ENCODE data around the gene C6orf120.

C6orf120 gene

GRCh38 chr6:169725125-169726048, 23.5 kb downstream of the C6orf120 start:
- peak; percentile 39 for DNase-seq (ENCODE audit: low spot score)
- ChIA-PET CTCF (no interaction called here), POLR2A (ENCODE audit: low non-redundant PET) (no interaction called here)
- H3K27ac ChIP-seq: peak overlapping the region; percentile 83
- no peak for TF ChIP-seq CTCF (conservative IDR thresholded peaks at IDR 0.05; ENCODE audit: low read depth)

DNA sequence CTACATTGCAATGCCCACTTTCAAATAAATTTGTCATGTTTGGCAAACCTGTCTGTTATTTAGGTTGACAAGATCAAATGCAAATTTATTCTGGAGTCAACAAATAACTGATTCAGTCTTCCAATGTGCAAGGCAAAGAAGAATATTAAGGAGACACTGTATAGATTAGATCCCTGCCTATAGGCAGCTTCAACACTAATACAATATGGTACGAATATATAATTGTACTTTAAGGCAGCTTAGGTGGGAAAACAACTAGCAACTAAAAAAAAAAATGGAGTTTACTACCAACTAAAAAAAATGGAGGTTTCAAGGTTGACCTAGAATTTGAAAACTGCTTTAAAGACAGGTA, 24.1 kb downstream of the C6orf120 start:
- CTCF ChIA-PET: interaction anchor here (0.6 to 0.7 kb wide), 2 partner anchors 21 to 59 kb away, joined by 3 read pairs; no protein-coding TSS in a partner anchor
- no peak overlapping the region for H3K27ac ChIP-seq
- POLR2A ChIA-PET (ENCODE audit: low non-redundant PET): no interaction called here

GRCh38 chr6:169726963-169727362, 25.0 kb downstream of the C6orf120 start:
- ChIA-PET POLR2A (ENCODE audit: low non-redundant PET) (no interaction called here), CTCF (interaction anchor here (0.6 kb wide), 1 partner anchor 53 kb away, joined by 4 read pairs; no protein-coding TSS in a partner anchor)
- TF ChIP-seq CTCF (conservative IDR thresholded peaks at IDR 0.05; ENCODE audit: low read depth): no peak
- H3K27ac ChIP-seq: no peak overlapping the region
- DNase-seq (ENCODE audit: low spot score): no peak

More for the DNA sequence above, 24.1 kb downstream of the C6orf120 start:
- no peak for DNase-seq (ENCODE audit: low spot score)
- TF ChIP-seq CTCF (conservative IDR thresholded peaks at IDR 0.05; ENCODE audit: low read depth): no peak

DNA sequence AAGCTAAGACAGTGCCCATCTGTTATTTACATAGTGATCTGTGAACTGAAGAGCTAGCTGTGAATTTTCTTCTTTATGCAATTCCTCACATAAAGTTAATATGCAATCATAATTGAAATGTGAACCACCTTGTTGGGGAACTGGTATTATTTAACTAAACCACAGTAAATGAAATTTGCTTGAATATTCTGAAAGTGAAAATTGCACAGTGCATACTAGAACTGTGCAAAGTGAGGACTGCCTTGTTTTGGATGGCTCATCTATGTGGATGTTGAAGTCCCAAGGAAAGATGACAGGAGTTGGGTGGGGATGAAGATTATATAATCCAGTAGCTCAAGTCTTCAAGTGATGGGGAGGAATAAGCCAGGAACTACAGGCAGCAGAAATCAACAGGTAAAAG, 28.0 kb downstream of the C6orf120 start:
- CTCF ChIA-PET: no interaction called here
- DNase-seq (ENCODE audit: low spot score): no peak
- no peak for TF ChIP-seq CTCF (conservative IDR thresholded peaks at IDR 0.05; ENCODE audit: low read depth)
- POLR2A ChIA-PET (ENCODE audit: low non-redundant PET): no interaction called here
- no peak overlapping the region for H3K27ac ChIP-seq

GRCh38 chr6:169738204-169738975, 36.5 kb downstream of the C6orf120 start:
- no peak for DNase-seq (ENCODE audit: low spot score)
- POLR2A ChIA-PET (ENCODE audit: low non-redundant PET): no interaction called here
- no peak for TF ChIP-seq CTCF (conservative IDR thresholded peaks at IDR 0.05; ENCODE audit: low read depth)
- CTCF ChIA-PET: interaction anchor here (0.6 kb wide), 1 partner anchor 772 kb away, joined by 3 read pairs; no protein-coding TSS in a partner anchor
- no peak overlapping the region for H3K27ac ChIP-seq

GRCh38 chr6:169738976-169739529, 37.1 kb downstream of the C6orf120 start:
- no peak overlapping the region for H3K27ac ChIP-seq
- TF ChIP-seq CTCF (conservative IDR thresholded peaks at IDR 0.05; ENCODE audit: low read depth): no peak
- CTCF ChIA-PET: interaction anchor here (0.6 kb wide), 1 partner anchor 772 kb away, joined by 3 read pairs; no protein-coding TSS in a partner anchor
- POLR2A ChIA-PET (ENCODE audit: low non-redundant PET): no interaction called here
- DNase-seq (ENCODE audit: low spot score): no peak

Data from RWPE1 (cell line).